OCI-LY3 (cell line): ENCODE measurements around the gene RETREG3.
"Not testable (repeated sequence)": the region's sequence is repeated elsewhere in the genome, so short reads cannot be mapped to it uniquely, and the experiment has no call there.

Experiments used
- H2AFZ ChIP-seq: fragments of 200-600, 300-600 bp; shearing (Covaris generic); 2 replicates; pipeline ENCODE4 v1.6.0; 2014; ENCODE audit warnings: antibody characterized with exemption, low read depth, low read length
- H3K27ac ChIP-seq: fragments of 200-600, 300-600 bp; sonication (generic); 2 replicates; pipeline ENCODE4 v1.5.1; 2014; ENCODE audit warnings: mild to moderate bottlenecking, low read length, moderate library complexity, mixed read lengths
- H3K27me3 ChIP-seq: fragments of 200-600, 300-600 bp; sonication (generic); 2 replicates; pipeline ENCODE4 v1.6.1; 2014; ENCODE audit warnings: low read depth, low read length, mixed read lengths
- H3K36me3 ChIP-seq: fragments of 200-600, 300-600 bp; sonication (generic); replicated peaks from 2 replicates; pipeline ENCODE3; 2014; ENCODE audit warnings: low read depth, low read length, mixed read lengths
- H3K4me1 ChIP-seq: fragments of 300-600, 200-600 bp; sonication (generic); 2 replicates; pipeline ENCODE4 v1.6.1; 2014; ENCODE audit warnings: low read length, mixed read lengths
- H3K4me2 ChIP-seq: fragments of 200-600, 300-600 bp; sonication (generic); 2 replicates; pipeline ENCODE4 v1.6.1; 2014; ENCODE audit warnings: low read length, mixed read lengths
- H3K4me3 ChIP-seq: fragments of 300-600, 200-600 bp; sonication (generic); 2 replicates; pipeline ENCODE4 v1.5.1; 2014; ENCODE audit warnings: antibody characterized with exemption, mild to moderate bottlenecking, low read length, moderate library complexity
- H3K79me2 ChIP-seq: fragments of 300-600, 200-600 bp; shearing (Covaris generic); 2 replicates; pipeline ENCODE4 v1.6.1; 2014; ENCODE audit warnings: mild to moderate bottlenecking, low read length, mixed read lengths
- H3K9ac ChIP-seq: fragments of 300-600, 200-600 bp; shearing (Covaris generic); 2 replicates; pipeline ENCODE4 v1.6.0; 2014; ENCODE audit warnings: mild to moderate bottlenecking, low read length, moderate library complexity
- H3K9me3 ChIP-seq: fragments of 200-600, 300-600 bp; shearing (Covaris generic); 2 replicates; pipeline ENCODE4 v1.6.1; 2014; ENCODE audit warnings: low read length, mixed read lengths; ENCODE audit not compliant: insufficient read depth
- H4K20me1 ChIP-seq: fragments of 200-600, 300-600 bp; sonication (generic); 2 replicates; pipeline ENCODE4 v1.6.1; 2016; ENCODE audit warnings: low read length, mixed read lengths; ENCODE audit not compliant: insufficient read depth
- CTCF ChIP-seq: fragments of 200-600, 300-600 bp; sonication (generic); IDR thresholded peaks from 2 replicates; pipeline ENCODE4 v1.5.1; 2014; ENCODE audit warnings: antibody characterized with exemption, low read length, low read depth
- EZH2phosphoT487 ChIP-seq: fragments of 200-600 bp; shearing (Covaris generic); IDR thresholded peaks from 2 replicates; pipeline ENCODE4 v1.6.1; 2018; ENCODE audit warnings: antibody characterized with exemption, mixed run types, low read depth

RETREG3 gene

GRCh38 chr17:42617956-42618431 lies 8.8 kb upstream of the RETREG3 start:
- Histone ChIP-seq H3K27me3 (no peaks in the 10 kb centered on the region), H3K79me2 (no peaks in the 10 kb centered on the region), H3K4me2 (no peak overlapping the region), H3K4me3 (no peak overlapping the region), H4K20me1 (no peaks in the 10 kb centered on the region), H2AFZ (no peak overlapping the region), H3K9me3 (no peaks in the 10 kb centered on the region), H3K9ac (no peak overlapping the region), H3K36me3 (peaks cover 10% of the 10 kb centered on the region), H3K4me1 (peaks cover 23% of the 10 kb centered on the region), H3K27ac (peak overlapping the region; percentile 62)
- TF ChIP-seq EZH2phosphoT487 (no peak), CTCF (no peak)

DNA sequence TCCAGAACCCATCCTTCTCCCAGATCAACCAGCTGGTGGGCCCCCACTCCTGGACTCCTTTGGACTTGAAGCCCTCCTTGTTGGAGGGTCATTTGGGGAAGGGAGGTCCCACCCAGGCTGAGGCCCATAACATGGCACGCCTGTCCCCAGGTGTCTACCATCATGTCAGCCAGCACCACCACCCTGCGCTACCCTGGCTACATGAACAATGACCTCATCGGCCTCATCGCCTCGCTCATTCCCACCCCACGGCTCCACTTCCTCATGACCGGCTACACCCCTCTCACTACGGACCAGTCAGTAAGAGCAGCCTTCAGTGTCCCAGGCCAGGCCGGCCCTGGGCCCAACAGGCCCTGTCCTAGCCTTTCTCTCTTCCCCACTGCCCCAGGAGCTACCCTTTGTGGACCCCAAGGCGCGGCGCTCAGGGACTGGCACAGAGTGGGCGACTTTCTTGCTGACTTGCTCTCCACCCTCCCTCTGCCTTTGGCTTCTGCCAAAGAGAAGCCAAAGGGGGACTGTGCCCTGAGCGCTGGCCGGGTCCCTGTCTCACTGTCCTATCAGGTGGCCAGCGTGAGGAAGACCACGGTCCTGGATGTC lies 4.6 kb upstream of the RETREG3 start:
- Histone ChIP-seq H3K4me3 (no peak overlapping the region), H2AFZ (no peak overlapping the region), H3K79me2 (peaks cover 13% of the 10 kb centered on the region), H3K4me2 (no peak overlapping the region), H3K36me3 (peaks cover 20% of the 10 kb centered on the region), H3K4me1 (peaks cover 15% of the 10 kb centered on the region), H3K9me3 (no peaks in the 10 kb centered on the region), H3K27ac (no peak overlapping the region), H3K27me3 (no peaks in the 10 kb centered on the region), H4K20me1 (no peaks in the 10 kb centered on the region), H3K9ac (no peak overlapping the region)
- TF ChIP-seq CTCF = no peak
- TF ChIP-seq EZH2phosphoT487 = no peak

DNA sequence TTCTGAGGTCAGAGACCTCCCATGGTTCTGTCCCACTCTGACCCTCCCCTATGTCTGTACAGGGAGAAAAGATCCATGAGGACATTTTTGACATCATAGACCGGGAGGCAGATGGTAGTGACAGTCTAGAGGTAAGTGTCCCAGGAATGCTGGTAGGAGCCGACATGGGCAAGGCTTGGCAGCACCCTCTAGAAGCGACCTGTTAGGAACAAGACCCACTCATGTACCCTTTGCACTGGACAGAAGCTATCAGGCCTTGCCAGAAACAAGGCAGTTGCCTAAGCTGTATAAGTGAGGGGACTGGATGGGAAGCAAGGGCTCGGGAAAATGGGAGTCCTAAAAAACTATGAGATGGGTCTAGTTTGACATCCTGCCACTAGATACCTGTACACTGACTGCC lies 2.8 kb upstream of the RETREG3 start:
- H3K4me3 ChIP-seq = no peak overlapping the region
- H3K4me1 ChIP-seq = peaks cover 11% of the 10 kb centered on the region
- peaks cover 30% of the 10 kb centered on the region for H3K79me2 ChIP-seq
- no peak overlapping the region for H2AFZ ChIP-seq
- no peak overlapping the region for H3K9ac ChIP-seq
- H3K9me3 ChIP-seq = no peaks in the 10 kb centered on the region
- no peak overlapping the region for H3K4me2 ChIP-seq
- H4K20me1 ChIP-seq = peaks cover 6% of the 10 kb centered on the region; the same call in 1 of the 2 replicates
- no peaks in the 10 kb centered on the region for H3K27me3 ChIP-seq
- peaks cover 20% of the 10 kb centered on the region for H3K36me3 ChIP-seq
- H3K27ac ChIP-seq = no peak overlapping the region
- TF ChIP-seq EZH2phosphoT487 (no peak), CTCF (no peak)

GRCh38 chr17:42609814-42610801 lies 934 bp upstream of the RETREG3 start:
- Histone ChIP-seq H3K27ac (peak overlapping the region; percentile 21; the same call in 1 of the 2 replicates), H3K36me3 (peaks cover 16% of the 10 kb centered on the region), H3K4me3 (peak overlapping the region; percentile 88), H3K79me2 (peaks cover 48% of the 10 kb centered on the region), H3K9ac (peak overlapping the region; percentile 91), H3K4me1 (peaks cover 11% of the 10 kb centered on the region), H3K4me2 (peak overlapping the region; percentile 69)
- H2AFZ ChIP-seq, H4K20me1 ChIP-seq, H3K27me3 ChIP-seq, H3K9me3 ChIP-seq: not testable (repeated sequence)
